ENCODE results near the gene GATM. TPM values are rescaled to one million over a fixed set of nuclear protein-coding genes. Genes with fewer than 3 reads are reported as not detected.

The GATM gene
- total RNA-seq, 1 donor from 2014 or later, result 7.3 TPM

DNA sequence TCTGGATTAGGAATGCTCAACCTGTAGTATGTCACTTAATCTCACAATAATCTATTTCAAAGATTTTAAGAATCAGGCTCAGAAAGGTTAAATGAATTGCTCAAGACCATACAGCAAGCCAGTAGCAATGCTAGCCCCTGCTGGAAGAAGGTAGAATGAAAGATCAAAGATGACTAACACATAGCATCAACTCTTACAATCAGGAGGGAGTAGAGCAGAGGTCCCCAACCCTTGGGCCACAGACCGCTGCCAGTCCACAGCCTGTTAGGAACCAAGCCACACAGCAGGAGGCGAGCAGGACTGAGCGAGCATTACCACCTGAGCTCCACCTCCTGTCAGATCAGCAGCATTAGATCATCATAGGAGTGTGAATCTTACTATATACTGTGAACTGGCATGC is 15.5 kb upstream of the GATM start:
- Mint-ChIP-seq H3K36me3 (no peaks in the 10 kb centered on the region), H3K9me3 (no peaks in the 10 kb centered on the region), H3K4me1 (no peaks in the 10 kb centered on the region), H3K27me3 (ENCODE audit: low read depth) (peaks cover 80% of the 10 kb centered on the region), H3K27ac (no peak overlapping the region), H3K4me3 (no peak overlapping the region)
- no peak for DNase-seq (ENCODE audit: low spot score in 2 of 2, unreplicated experiment in 2 of 2)
- TF ChIP-seq CTCF (IDR thresholded peaks at IDR 0.05; ENCODE audit: unreplicated experiment), result peak; percentile 11

DNA sequence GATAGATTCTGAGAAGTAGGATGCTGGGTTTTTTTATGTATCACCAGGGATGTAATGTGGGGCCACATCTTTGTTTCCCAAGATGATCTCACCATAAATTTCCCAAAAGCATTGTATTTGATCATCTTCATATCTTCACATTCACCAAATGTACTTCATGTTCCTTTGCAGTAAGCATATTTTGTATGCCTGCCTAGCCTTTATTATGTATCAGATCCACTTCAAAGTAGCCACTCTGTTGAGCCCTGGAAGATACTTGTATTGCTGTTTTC is 14.2 kb upstream of the GATM start:
- Mint-ChIP-seq H3K9me3 (no peaks in the 10 kb centered on the region), H3K27ac (no peak overlapping the region)

GRCh38 chr15:45391746-45392583 is 13.6 kb upstream of the GATM start:
- Mint-ChIP-seq H3K4me3 (no peak overlapping the region), H3K36me3 (no peaks in the 10 kb centered on the region), H3K4me1 (peaks cover 6% of the 10 kb centered on the region), H3K9me3 (no peaks in the 10 kb centered on the region), H3K27me3 (ENCODE audit: low read depth) (peaks cover 78% of the 10 kb centered on the region), H3K27ac (no peak overlapping the region)
- no peak for TF ChIP-seq CTCF (IDR thresholded peaks at IDR 0.05; ENCODE audit: unreplicated experiment)
- DNase-seq (ENCODE audit: low spot score in 2 of 2, unreplicated experiment in 2 of 2), result no peak

More for the DNA sequence above, 14.2 kb upstream of the GATM start:
- Mint-ChIP-seq H3K27me3 (ENCODE audit: low read depth) (peaks cover 78% of the 10 kb centered on the region), H3K4me1 (peaks cover under 1% of the 10 kb centered on the region), H3K36me3 (no peaks in the 10 kb centered on the region), H3K4me3 (no peak overlapping the region)
- no peak for TF ChIP-seq CTCF (IDR thresholded peaks at IDR 0.05; ENCODE audit: unreplicated experiment)
- DNase-seq (ENCODE audit: low spot score in 2 of 2, unreplicated experiment in 2 of 2), result no peak

- peaks cover 21% of the 10 kb centered on the region for H3K4me1 Mint-ChIP-seq
- peaks cover 59% of the 10 kb centered on the region for H3K27me3 Mint-ChIP-seq (ENCODE audit: low read depth)
- H3K4me3 Mint-ChIP-seq, result no peak overlapping the region
- H3K9me3 Mint-ChIP-seq, result no peaks in the 10 kb centered on the region
- DNase-seq (ENCODE audit: low spot score in 2 of 2, unreplicated experiment in 2 of 2), result no peak
- TF ChIP-seq CTCF (IDR thresholded peaks at IDR 0.05; ENCODE audit: unreplicated experiment), result no peak
- H3K27ac Mint-ChIP-seq, result no peak overlapping the region
- H3K36me3 Mint-ChIP-seq, result no peaks in the 10 kb centered on the region
These were observed 11.0 kb upstream of the GATM start for GRCh38 chr15:45389351-45389750.

DNA sequence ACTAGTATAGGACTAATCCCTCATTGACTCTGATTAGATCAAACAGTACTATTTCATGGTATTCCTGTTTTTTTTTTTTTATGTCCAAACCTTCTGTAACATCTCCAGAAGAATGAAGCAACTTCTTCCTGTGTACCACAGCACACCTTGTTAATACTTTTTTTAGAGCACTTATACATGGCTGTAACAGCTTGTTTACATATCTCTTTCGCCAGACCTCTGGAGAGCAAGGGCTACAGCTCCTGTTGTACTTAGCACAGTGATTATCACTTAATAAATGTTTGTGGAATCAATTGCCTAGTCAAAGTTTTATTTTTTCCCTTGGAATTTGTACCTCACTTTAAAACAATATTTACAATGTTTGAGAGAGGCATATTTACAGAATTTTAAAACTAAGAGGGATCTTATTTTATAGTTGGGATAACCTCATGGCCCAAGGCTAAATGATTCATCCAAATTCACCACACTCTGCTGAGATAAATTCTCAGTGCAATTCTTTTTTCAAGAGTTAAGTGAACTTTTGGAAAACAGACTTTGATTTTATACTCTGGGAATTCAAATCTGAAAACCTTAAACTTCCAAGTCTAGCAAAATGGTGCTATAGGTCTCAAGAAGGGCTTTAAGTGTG is 9.2 kb upstream of the GATM start:
- Mint-ChIP-seq H3K36me3 (no peaks in the 10 kb centered on the region), H3K9me3 (no peaks in the 10 kb centered on the region), H3K27me3 (ENCODE audit: low read depth) (peaks cover 56% of the 10 kb centered on the region), H3K4me3 (no peak overlapping the region), H3K27ac (no peak overlapping the region), H3K4me1 (peaks cover 21% of the 10 kb centered on the region)
- TF ChIP-seq CTCF (IDR thresholded peaks at IDR 0.05; ENCODE audit: unreplicated experiment), result no peak
- DNase-seq (ENCODE audit: low spot score in 2 of 2, unreplicated experiment in 2 of 2), result no peak

All from mesothelial cell of epicardium (in vitro differentiated cells).